ENCODE measurements around the gene RAD51B. TPM values are rescaled to one million over a fixed set of nuclear protein-coding genes. Genes with fewer than 3 reads are reported as not detected.

RAD51B gene
- total and polyA plus RNA-seq, 2 of the 13 experiments (the other 11 are each of a cell fraction or from before 2014, with no cell fraction given), result 7.0 to 9.5 TPM

- Histone ChIP-seq H3K9ac (ENCODE audit: insufficient read depth, low read depth, low read length) (no peak overlapping the region), H3K9me3 (ENCODE audit: low read length) (no peaks in the 10 kb centered on the region), H3K79me2 (ENCODE audit: insufficient read depth, low read length) (no peaks in the 10 kb centered on the region), H3K27ac (ENCODE audit: extremely low read length, insufficient read depth, low read length) (no peak overlapping the region), H3K4me3 (replicated peaks in 1 of 3; ENCODE audit: insufficient read depth in 1 of 3, low read depth in 2 of 3, low read length in 3 of 3) (no peak overlapping the region), H3K27me3 (ENCODE audit: control insufficient read depth in 1 of 2, insufficient read depth in 2 of 2, low read length in 2 of 2) (0 out of 5 replicates have a peak, but pooled peaks cover 0 to 1% of the 10 kb centered on the region in 2 experiments), H2AFZ (ENCODE audit: low read length) (no peak overlapping the region), H3K36me3 (replicated peaks in 1 of 2; ENCODE audit: control insufficient read depth in 1 of 2, insufficient read depth in 2 of 2, low read length in 2 of 2) (no peaks in the 10 kb centered on the region), H3K4me1 (ENCODE audit: insufficient read depth, low read length) (peaks cover 33% of the 10 kb centered on the region), H4K20me1 (ENCODE audit: insufficient read depth, low read length) (no peaks in the 10 kb centered on the region), H3K4me2 (ENCODE audit: low read depth, low read length) (no peak overlapping the region)
- CTCF ChIA-PET (ENCODE audit: low intra/inter-chr PET ratio, low total read pairs), result no interaction called here
- BruUV-seq (replicated peaks), result no TSS peak
- no peak for DNase-seq (ENCODE audit: low spot score)
- POLR2A ChIA-PET, result no interaction called here
- intact Hi-C loops (cut with micrococcal nuclease; ENCODE audit: unreplicated experiment), result no loop called here
- in situ Hi-C loops (cut with HindIII; ENCODE audit: extremely low pct_ligation_motif_present, low pct_unique_long_range_greater_than_20kb), result loop anchor here (25.0 kb wide), 1 partner anchor 729 kb away; no protein-coding TSS in a partner anchor
- no peak for ATAC-seq
- FAIRE-seq, result no peak
- WGBS (ENCODE audit: low lambda C conversion rate), result 30% methylated on average over 2 of the region's 2 CpGs
- TF ChIP-seq SNRNP70 (IDR thresholded peaks at IDR 0.05; ENCODE audit: low read depth, low read length), result no peak
- no peak for TF ChIP-seq PRMT3 (CRISPR knock-in tag; IDR thresholded peaks at IDR 0.05; ENCODE audit: borderline replicate concordance, low read depth)
- no peak for TF ChIP-seq HMGXB3 (CRISPR knock-in tag; IDR thresholded peaks at IDR 0.05; ENCODE audit: borderline replicate concordance)
- TF ChIP-seq GLMP (CRISPR knock-in tag; IDR thresholded peaks at IDR 0.05; ENCODE audit: borderline replicate concordance), result no peak
- no peak for TF ChIP-seq ZNF180 (CRISPR knock-in tag; IDR thresholded peaks at IDR 0.05; ENCODE audit: borderline replicate concordance, low read depth)
- no peak for TF ChIP-seq ZNF768 (CRISPR knock-in tag; IDR thresholded peaks at IDR 0.05)
- no peak for TF ChIP-seq RERE (CRISPR knock-in tag; IDR thresholded peaks at IDR 0.05; ENCODE audit: low read depth)
- TF ChIP-seq ZC3H4 (CRISPR knock-in tag; IDR thresholded peaks at IDR 0.05; ENCODE audit: borderline replicate concordance), result no peak
- no peak for TF ChIP-seq ZNF343 (CRISPR knock-in tag; IDR thresholded peaks at IDR 0.05)
- TF ChIP-seq FOXM1 (CRISPR knock-in tag; IDR thresholded peaks at IDR 0.05), result no peak
- no peak for TF ChIP-seq HDAC1 (CRISPR knock-in tag; IDR thresholded peaks at IDR 0.05)
Observed at GRCh38 chr14:68666236-68666635, 846.7 kb downstream of the RAD51B start.

Measured in HepG2 (cell line).